ENCODE measurements around the gene OR2T27. TPM values are rescaled to one million over a fixed set of nuclear protein-coding genes. Genes with fewer than 3 reads are reported as not detected.

The OR2T27 gene
- total and polyA plus RNA-seq, 4 experiments from 2014 or later, result not detected

GRCh38 chr1:248610301-248610700, 45.0 kb downstream of the OR2T27 start:
- Mint-ChIP-seq H3K27ac (no peak overlapping the region), H3K27me3 (peaks cover 0 to 2% of the 10 kb centered on the region in 2 donors), H3K9me3 (peaks cover 0 to 4% (median 0%) of the 10 kb centered on the region in 8 donors), H3K36me3 (no peaks in the 10 kb centered on the region), H3K4me1 (no peaks in the 10 kb centered on the region), H3K4me3 (no peak overlapping the region)
- H3K4me1 ChIP-seq (ENCODE audit: insufficient read depth, low read length), result no peaks in the 10 kb centered on the region
- no peak for DNase-seq
- no peaks in the 10 kb centered on the region for H3K27me3 ChIP-seq (ENCODE audit: insufficient read depth, low read length)
- ChIA-PET POLR2A (ENCODE audit: partially characterized antibody) (no interaction called here), CTCF (ENCODE audit: partially characterized antibody) (interaction anchor here (1.8 to 2.4 kb wide), 2 partner anchors 10 to 206 kb away, joined by 7 to 8 read pairs; no protein-coding TSS in a partner anchor)
- H3K36me3 ChIP-seq (ENCODE audit: insufficient read depth, low read length), result no peaks in the 10 kb centered on the region
- H3K9me3 ChIP-seq (ENCODE audit: control insufficient read depth in 1 of 2, low read length in 2 of 2), result no peaks in the 10 kb centered on the region
- H3K4me3 ChIP-seq (ENCODE audit: low read length in 2 of 2), result no peak overlapping the region
- H3K27ac ChIP-seq (ENCODE audit: low read depth, low read length), result no peak overlapping the region
- intact Hi-C loops (cut with micrococcal nuclease), result loop anchor here (10.0 kb wide), 1 partner anchor 366 kb away; no protein-coding TSS in a partner anchor

Other genes with a start within 250 kb of the OR2T27 start
- gene OR2T2, start 209.9 kb downstream of the OR2T27 start, total RNA-seq, result not detected
- not detected for gene OR2T2, start 209.9 kb downstream of the OR2T27 start, polyA plus RNA-seq
- gene OR2T3, start 182.2 kb downstream of the OR2T27 start, total RNA-seq, result not detected
- gene OR2T3, start 182.2 kb downstream of the OR2T27 start, polyA plus RNA-seq, result not detected
- gene OR2T5, start 166.9 kb downstream of the OR2T27 start, total RNA-seq, result not detected
- gene OR2T5, start 166.9 kb downstream of the OR2T27 start, polyA plus RNA-seq, result not detected
- gene OR2G6, start 147.5 kb downstream of the OR2T27 start, total RNA-seq, result not detected
- gene OR2G6, start 147.5 kb downstream of the OR2T27 start, polyA plus RNA-seq, result not detected
- gene OR2T29, start 92.8 kb downstream of the OR2T27 start, total RNA-seq, result not detected
- gene OR2T29, start 92.8 kb downstream of the OR2T27 start, polyA plus RNA-seq, result not detected
- not detected for gene OR2T34, start 80.8 kb downstream of the OR2T27 start, total RNA-seq
- under 1 TPM in 1 of 2 donors, not detected in 1; 0.32 TPM for gene OR2T34, start 80.8 kb downstream of the OR2T27 start, polyA plus RNA-seq
- not detected for gene OR2T10, start 57.8 kb downstream of the OR2T27 start, total RNA-seq
- not detected for gene OR2T10, start 57.8 kb downstream of the OR2T27 start, polyA plus RNA-seq
- not detected for gene OR2T11, start 20.4 kb downstream of the OR2T27 start, total RNA-seq
- gene OR2T11, start 20.4 kb downstream of the OR2T27 start, polyA plus RNA-seq, result not detected
- not detected for gene OR2T35, start 10.2 kb downstream of the OR2T27 start, total RNA-seq
- gene OR2T35, start 10.2 kb downstream of the OR2T27 start, polyA plus RNA-seq, result not detected
- gene OR14I1, start 47.2 kb upstream of the OR2T27 start, total RNA-seq, result not detected
- not detected for gene OR14I1, start 47.2 kb upstream of the OR2T27 start, polyA plus RNA-seq
- not detected for gene LYPD8, start 100.2 kb upstream of the OR2T27 start, total RNA-seq
- gene LYPD8, start 100.2 kb upstream of the OR2T27 start, polyA plus RNA-seq, result not detected
- 10 to 100 TPM; 40.9 to 43.4 TPM for gene SH3BP5L, start 170.4 kb upstream of the OR2T27 start, total RNA-seq
- gene SH3BP5L, start 170.4 kb upstream of the OR2T27 start, polyA plus RNA-seq, result 1 to 10 TPM in 1 of 2 donors, under 1 TPM in 1; 0.77 to 4.4 TPM
- 10 to 100 TPM; 39.7 to 42.8 TPM for gene ZNF672, start 182.7 kb upstream of the OR2T27 start, total RNA-seq
- gene ZNF672, start 182.7 kb upstream of the OR2T27 start, polyA plus RNA-seq, result 10 to 100 TPM; 12.4 to 29.2 TPM
- gene ZNF692, start 203.6 kb upstream of the OR2T27 start, total RNA-seq, result 10 to 100 TPM; 70.8 to 74.8 TPM
- gene ZNF692, start 203.6 kb upstream of the OR2T27 start, polyA plus RNA-seq, result 10 to 100 TPM; 10.9 to 13.0 TPM

All from CD4-positive, alpha-beta memory T cell (primary cell).